Fibroblast of skin of back (primary cell): ENCODE data around the gene AIFM2.
"Not testable (repeated sequence)": the region's sequence is repeated elsewhere in the genome, so short reads cannot be mapped to it uniquely, and the experiment has no call there.

Source experiments
- DNase-seq: peaks from one replicate; pipeline ENCODE4 v3.0.0-alpha.2; 2013

The AIFM2 gene

DNA sequence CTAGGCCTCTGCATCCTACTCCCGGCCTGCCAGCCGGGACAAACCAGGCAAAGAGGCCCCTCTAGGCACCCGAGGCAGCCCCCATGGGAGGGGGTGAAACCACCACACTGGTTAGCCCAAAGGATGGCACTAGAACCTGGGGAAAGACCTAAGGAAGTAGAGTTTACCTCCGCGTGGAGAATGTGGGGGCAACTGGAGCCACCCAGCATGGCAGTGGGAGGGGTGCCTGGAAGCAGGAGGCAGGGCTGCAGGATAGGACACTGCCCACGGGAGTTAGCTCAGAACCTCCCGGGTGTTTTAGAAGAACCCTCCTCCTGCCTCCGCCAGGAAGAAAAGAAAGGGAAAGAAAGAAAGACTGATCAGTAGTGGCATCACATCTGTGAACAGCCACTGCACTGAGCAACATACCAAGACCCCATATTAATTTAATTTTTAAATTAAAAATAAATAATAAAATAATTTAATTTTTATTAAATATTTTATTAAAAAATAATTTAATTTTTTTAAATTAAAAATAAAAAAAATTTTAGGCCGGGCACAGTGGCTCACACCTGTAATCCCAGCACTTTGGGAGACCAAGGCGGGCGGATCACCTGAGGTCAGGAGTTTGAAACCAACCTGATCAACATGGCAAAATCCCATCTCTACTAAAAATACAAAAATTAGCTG, 11.2 kb downstream of the AIFM2 start:
- no peak for DNase-seq

DNA sequence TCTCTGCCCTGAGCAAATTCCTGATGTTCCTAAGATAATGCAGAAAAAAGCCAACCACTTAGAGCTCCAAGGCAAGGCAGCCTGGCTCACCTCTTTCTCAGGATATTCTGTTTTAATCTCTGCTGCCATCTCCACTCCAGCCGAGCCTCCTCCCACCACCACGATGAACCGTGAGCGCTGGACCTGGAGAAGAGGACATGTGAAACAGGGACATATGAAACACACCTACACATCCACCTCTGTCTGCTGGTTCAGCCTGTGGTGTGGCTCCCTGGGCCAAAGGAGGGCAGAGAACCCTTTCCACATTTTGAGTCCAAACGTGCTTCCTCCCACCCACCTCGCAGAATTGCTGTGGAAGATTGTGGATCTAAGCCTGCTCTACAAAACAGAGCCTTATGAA, 12.2 kb downstream of the AIFM2 start:
- DNase-seq = no peak

DNA sequence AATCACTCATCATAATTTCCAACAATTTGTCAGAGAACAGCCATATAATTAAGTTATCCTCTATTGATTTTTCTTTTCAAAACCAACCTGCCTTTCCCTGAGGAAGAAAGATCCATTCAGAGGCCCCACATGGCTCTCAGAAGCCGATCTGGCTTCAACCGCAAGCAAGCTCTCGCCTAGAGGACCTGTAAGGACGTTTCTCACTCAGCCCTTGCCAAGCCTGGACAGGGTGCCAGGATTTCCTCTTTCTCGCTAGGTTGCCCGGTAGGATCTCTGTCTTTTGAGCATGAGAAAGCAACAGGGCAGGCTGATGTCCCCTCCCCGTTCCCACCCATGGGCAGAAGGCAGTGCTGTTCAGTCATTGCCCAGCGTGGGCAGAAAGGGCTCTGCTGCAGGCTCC, 13.0 kb downstream of the AIFM2 start:
- no peak for DNase-seq

DNA sequence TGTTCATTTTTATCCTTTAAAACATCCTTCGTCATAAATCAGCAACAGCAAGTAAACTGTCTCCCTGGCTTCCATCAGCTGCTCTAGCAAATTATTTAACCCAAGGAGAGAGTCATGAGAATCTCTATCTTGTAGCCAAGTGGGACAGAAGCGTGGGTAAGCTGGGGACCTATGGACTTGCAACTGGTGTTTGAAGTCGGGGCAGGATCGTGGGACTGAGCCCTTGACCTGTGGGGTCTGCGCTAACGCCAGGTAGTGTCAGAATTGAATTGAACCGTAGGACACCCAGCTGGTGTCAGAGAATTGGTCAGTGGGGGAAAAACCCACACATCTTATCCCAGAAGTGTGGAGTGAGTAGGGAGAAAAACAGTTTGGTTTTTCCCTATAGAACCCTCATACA, 13.4 kb downstream of the AIFM2 start:
- no peak for DNase-seq

DNA sequence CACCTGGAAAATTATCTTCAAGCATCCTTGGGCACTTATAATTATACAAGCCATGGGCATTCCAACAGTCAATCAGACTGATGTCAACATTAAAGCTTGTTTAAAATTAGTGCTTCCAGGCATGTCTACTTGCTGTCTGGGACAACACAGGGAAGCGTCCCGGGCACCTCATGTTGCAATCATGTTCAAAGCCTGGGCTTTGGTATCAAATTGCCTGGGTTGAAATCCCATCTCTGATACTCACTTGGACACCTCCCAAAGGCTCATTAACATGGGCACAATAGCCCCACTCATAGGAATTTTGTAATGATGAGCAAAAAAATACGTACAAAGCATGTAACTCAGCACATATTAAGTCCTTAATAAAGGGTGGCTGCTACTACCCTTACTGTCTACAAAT, 14.4 kb downstream of the AIFM2 start:
- no peak for DNase-seq

DNA sequence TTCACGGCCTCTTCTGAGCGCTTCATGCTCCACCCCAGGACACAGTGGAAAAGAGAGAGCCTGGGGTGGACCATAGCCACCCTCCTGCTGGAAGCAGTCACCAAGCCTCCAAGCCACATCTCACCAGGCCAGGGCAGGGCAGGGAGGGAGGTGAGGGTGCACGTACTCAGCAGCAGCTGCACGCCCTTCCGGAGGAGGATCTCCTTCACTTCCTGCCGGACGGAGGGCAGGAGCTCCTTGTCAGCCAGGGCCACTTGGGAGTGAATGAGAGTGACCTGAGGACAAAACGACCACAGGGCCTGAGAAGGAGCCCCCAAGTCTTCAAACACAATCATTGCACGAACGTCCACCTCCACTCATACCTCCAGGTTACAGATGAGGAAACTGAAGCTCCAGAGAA, 15.0 kb downstream of the AIFM2 start:
- no peak for DNase-seq

DNA sequence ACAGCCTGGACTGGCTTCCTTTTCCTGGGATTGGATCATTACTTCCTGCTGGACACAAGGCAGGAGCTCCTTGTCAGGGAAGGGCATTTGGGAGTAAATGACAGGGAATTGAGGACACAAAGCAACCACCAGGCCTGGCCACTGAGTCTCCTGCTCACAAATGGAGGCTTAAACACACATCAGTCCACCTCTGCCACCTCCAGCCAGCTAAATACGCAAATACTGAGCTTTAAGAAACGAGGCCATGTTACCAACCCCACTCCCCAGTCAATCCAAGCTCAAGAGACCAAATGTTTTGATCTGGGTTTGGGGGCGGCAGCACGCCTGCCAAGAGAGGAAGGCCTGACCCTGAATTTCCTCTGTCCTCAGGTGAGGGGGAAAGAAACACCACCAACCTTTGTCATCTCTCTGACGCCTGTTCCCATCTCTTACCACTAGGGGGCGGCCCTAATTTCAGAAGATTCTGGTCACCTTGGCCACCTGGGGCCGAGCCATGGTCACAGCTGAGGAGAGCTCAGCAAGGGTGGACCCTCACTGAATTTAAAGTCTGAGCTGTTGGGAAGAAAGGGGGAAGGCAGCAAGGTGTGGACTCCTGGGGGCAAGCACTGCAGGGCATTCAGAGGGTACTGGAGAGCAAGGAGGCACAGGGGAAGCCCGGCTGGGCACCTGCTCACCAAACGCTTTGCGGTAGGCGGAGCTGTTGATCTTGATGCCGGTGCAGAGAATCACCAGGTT, 16.5 kb downstream of the AIFM2 start:
- DNase-seq = peak; percentile 36

DNA sequence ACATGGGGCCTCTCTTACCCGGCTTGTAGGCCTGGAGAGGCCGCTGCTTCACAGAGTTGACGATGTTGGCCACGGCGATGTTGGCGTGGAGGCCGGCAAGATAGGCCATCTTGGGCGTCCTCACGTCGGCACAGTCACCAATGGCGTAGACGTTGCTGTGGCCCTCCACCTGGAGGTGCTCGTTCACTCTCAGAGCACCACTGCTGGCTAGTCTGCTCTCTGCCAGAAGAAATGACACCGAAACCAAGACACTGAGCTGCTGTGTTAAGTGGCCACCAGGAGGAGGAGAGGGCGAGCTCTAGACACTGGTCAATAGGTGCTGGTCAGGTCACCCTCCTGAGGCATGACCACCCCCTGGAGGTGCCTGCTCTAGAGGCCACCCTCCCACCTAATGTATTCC, 17.7 kb downstream of the AIFM2 start:
- DNase-seq = no peak

DNA sequence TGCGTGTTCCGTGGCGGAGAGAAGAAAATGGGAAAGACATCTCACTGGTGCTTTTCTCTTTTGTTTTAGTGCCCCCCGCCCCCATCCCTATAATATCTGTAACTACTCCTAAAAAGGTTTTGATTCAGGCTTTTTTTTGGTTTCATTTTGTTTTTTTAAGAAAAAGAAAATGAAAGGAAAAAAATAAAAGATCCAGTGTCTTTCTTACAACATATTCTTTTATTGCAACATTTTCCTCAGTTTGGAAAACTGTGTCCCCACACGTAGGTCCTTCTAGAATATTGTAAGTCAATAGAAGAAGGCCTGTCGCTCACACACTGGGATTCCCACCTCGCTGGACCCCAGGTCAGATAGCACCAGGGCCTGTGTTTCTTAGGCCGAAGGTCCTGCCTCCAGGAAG, 20.6 kb downstream of the AIFM2 start:
- DNase-seq = no peak

DNA sequence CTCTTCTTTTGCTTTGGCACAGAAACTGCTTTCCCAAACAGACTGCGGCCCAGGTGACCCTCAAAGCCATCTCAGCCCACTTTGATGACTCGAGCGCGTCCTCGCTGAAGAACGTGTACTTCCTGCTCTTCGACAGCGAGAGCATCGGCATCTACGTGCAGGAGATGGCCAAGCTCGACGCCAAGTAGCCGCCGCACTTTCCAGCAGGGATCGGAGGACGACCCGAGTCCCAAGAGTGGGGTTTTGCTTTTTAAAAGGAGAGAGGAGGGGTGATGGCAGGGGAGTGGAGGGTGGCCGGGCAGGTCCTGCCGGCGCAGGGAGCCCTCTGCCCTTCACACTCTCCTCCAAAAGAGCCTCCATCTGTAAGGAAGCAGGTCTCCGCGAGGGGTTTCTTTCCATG, 21.1 kb downstream of the AIFM2 start:
- DNase-seq = no peak

DNA sequence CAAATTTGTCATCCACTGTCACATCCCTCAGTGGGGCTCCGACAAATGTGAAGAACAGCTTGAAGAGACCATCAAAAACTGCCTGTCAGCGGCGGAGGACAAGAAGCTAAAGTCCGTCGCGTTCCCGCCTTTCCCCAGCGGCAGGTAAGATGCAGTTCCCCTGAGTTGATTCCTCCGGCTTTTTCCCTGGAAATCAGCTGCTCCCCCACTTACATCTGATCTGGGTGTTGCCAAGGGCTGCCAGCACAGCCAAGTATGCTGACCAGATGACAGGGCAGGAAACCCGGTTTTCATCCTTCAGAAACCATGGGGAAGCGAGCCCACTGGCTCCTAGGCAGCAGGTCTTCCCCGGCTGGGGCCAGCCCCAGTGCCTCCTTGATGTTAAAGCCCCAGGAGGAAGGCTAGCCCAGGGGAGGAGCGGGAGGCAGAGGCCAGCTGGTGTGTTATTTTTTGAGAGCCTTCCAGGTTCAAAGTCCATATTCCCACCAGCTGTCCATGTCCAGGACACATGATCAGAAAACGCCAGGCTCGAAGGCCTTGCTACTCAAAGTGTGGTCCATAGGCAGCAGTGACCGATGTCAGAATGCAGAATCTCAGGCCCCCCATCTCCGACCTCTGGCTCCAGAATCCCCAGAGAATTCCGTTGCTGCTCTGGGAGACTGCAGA, 23.4 kb downstream of the AIFM2 start:
- no peak for DNase-seq

DNA sequence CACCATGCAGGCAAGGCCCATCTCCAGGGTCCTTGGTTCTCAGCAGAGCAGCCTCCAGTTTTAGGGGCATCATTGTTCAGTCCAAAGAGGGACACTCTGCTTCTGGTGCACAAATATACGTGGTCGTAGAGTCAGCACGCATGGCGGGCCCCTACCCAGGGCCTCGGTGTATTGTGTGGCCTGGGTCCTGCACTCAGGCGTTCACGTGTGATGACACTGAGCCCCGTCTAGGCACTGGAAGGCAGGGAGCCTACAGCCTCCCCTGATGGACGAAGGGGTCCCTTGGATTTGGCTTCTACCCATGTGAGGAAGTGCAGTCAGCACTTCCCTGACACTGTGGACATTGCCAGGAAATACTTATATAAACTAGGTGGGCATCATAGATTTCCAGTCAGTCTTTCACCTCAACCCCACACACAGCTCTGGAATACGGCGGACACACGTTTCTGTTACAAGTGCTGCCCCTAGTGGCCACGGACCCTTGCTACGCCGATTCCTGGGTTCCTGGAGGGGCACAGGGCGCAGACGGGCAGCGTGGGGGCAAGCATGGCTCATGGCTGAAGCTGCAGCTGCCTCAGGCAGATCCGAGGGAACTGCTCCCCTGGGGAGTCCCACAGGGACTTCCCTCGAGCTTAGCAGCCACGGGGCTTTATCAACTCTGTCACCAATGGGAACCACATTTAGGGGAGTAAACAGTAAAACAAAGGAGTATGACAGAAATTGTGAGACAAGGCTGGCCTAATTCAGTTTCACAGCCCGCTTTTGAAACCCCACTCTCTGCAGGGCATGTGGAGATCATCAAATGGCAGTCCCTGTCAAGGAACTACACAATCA, 25.4 kb downstream of the AIFM2 start:
- DNase-seq = peak; percentile 26

DNA sequence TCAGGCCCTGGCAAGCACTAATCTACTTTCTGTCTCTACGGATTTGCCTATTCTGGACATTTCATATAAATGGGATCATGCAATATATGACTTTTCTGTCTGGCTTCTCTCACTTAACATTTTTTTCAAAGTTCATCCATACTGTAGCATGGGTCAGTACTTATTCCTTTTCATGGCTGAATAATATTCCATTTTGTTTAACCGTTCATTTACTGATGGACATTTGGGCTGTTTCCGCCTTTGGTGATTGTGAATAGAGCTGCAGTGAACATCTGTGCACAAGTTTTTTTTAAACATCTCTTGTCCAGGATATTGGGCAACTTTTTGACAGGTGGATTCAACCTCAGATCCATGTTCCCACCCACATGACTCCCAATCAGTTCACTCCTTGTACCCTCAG, 31.0 kb downstream of the AIFM2 start:
- DNase-seq = no peak

DNA sequence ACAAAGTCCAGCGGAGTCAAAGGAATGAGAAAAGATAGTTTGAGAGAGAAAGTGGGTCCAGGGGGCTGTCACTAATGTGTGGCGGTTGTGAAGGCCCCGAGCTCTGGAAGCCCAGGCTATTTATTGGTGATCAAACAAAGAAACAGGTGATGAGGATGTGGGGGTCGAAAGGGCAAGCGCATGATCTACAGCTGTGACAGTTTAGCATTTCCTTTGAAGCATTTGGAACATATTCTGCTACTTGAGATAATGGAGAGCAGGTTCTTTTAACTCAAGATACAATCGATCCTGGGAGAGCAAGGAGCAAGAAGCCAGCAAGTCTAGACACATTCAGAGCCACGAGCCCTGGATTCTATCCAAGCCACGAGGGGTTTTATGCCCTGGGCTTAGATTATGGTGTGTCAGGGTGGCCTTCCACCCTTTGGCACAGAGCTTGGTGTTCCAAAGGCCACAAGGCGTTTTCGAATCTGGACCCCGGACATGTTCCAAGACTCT, 31.5 kb downstream of the AIFM2 start:
- not testable (repeated sequence) for DNase-seq

DNA sequence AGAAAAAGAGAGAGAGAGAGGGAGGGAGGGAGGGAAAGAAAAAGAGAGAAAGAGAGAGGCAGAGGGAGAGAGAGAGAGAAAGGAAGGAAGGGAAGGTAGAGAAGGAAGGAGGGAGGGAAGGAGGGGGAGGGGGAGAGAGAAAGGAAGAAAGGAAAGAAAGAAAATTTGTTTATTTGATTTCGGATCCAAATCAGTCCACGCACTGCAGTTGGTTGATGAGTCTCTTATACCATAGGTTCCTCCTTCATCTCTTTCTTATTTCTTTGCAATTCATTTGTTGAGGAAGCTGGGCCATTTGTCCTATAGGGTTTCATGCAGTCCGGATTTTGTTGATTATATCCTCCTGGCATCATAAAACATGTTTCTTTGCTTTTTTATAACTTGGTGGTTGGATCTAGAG, 34.4 kb downstream of the AIFM2 start:
- DNase-seq = no peak

DNA sequence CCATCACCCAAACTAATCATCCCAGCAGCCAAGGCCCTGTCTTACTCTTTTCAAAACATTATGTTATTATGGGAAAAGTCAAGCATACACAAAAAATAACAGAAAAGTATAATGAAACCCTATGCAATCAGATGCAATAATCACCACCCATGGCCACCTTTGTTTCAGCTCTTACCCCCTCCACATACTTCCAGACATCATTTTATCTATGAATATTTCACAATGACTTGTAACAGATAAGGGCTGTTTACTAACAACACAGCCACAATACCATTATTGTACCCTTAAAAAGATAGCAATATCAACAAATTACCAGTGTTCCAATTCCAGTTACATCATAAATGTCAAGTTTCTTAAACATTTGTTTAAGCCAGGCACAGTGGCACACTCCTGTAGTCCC, 35.2 kb downstream of the AIFM2 start:
- no peak for DNase-seq

DNA sequence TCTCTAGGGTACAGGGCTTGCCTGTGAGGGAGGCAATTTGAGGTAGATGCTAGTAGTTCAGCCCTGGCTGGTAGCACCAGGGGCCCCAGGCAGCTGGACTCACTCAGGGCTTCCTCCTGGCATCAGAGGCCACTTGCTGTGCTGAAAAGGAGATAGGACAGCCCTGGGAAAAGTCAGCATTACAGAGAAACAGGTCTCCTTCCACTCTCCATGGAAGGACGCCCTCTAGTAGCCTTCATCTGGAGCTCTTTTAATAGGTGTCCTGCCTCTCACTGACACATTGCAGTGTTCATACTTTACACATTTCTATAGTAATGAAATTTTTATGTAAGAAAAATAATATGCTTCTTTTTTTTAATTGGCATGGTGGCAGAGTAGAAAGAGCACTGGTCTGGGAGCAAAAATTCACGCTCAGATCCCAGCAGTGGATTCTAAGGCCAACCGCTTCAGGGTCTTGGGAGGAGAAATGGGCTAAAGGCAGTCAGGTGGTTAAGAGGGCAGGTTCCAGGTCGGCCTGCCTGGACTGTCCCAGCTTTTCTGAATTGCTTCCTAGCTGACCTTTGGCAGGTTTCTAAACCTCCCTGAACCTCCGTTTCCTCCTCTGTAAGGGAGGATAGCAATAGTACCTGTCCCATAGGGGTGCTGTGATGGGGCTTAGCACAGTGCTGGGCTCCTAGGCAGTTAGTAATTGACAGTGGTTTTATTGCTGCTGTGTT, 35.8 kb downstream of the AIFM2 start:
- DNase-seq = no peak

DNA sequence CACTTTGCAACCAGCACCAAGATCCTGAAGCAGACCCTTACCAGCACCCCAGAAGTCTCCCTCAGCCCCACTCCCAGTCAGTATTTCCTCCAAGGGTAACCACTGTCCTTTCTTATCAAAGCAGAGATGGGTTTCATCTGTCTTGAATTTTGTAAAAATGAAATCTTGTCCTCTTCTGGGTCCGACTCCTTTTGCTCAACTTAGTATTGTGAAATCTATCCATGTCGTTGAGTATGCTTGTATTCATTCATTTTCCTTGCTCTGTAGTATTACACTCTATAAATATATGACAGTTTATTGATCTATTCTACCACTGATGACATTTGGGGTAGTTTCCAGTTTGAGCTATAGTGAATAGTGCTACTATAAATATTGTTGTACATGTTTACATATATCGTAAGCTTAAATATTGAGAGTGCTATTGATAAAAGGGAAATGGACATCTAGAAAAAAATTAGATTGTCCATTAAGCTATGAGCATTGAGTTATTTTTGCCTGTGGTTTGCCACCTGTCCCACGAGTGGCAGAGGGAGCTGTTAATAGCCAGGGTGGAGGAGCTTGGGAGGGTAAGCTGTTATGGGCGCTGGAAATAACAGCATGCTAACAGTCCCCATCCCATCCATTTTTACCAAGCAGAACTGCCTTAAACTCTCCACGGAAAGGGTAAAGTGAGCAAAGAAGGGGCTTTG, 36.5 kb downstream of the AIFM2 start:
- no peak for DNase-seq

DNA sequence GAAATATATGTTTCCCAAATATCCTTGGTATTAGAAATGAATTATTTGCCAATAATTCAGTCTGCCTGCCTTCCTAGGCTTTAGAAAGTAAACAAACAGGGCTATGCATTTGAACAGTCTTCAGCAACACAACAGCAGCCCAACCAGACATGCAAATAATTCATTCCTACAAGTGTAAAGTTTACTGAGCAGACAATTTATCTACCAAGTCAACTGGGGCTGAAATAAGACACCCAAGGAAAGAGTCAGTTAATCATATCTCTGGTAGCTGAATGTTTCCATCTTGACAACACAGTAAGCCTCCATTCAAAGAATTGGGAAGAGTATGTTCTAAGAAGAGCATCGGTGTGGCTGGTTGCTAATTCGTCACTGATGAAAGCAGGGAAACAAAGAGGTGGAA, 38.4 kb downstream of the AIFM2 start:
- DNase-seq = no peak

DNA sequence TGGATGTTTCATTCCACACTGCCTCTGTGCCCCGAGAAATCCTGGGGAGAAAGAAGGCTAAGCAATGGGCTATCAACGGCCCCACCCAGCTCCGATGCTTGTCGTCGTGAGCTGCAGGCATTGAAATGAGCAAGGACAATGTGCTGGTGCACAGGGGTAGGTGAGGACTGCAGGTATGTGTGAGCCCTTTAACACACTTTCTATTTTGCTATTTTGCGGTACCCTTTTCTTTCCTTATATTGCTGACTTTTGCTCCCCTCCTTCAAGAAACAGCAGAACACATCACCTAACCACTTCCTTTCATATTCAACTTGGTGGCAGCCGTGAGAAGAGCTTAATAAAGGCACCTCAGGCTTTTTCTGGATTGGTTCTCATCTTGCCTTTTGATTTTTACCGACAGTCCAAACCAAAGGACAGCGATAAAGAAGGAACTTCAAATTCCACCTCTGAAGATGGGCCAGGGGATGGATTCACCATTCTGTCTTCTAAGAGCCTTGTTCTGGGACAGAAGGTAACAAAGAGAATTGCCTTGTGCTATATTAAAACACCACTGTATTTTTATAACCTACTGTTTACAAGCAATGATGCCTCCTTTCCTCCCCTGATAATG, 39.2 kb downstream of the AIFM2 start:
- no peak for DNase-seq

DNA sequence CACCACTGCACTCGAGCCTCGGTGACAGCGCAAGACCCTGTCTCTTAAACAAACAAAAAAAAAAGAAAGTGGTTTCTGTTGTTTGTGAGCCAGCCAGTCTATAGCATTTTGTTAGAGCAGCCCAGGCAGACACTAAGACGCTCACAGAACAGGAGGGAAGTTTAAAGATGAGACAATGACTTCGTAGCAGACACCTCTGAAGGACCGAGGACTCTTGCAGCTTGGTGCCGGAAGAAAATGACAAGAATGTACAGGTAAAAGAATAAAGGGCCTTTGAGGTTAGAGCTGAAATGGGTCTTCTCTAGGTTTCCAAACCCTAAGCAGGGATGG, 40.3 kb downstream of the AIFM2 start:
- DNase-seq = no peak
